ENCODE measurements around the gene PDE6D. TPM values are rescaled to one million over a fixed set of nuclear protein-coding genes. Genes with fewer than 3 reads are reported as not detected.
A peak's percentile ranks its signal among the peaks of the same experiment; 100 is the strongest.

The PDE6D gene
- total and polyA plus RNA-seq, 2 of the 4 experiments (the other 2 are of a cell fraction) = 13.8 to 24.7 TPM

GRCh38 chr2:231687133-231687852, 93.8 kb downstream of the PDE6D start:
- Histone ChIP-seq H3K4me3 (ENCODE audit: insufficient read depth, low read depth, low read length) (no peak overlapping the region), H3K9me1 (ENCODE audit: insufficient read depth, low read length) (no peaks in the 10 kb centered on the region), H4K5ac (ENCODE audit: low read depth, low read length) (no peak overlapping the region), H4K20me1 (ENCODE audit: insufficient read depth, low read length) (no peaks in the 10 kb centered on the region), H3K56ac (ENCODE audit: extremely low read depth, insufficient read depth, low read length) (no peak overlapping the region), H3K79me1 (ENCODE audit: low read depth in 1 of 2, low read length in 2 of 2) (no peaks in the 10 kb centered on the region), H2BK120ac (ENCODE audit: low read depth, low read length) (no peak overlapping the region), H2BK20ac (ENCODE audit: low read depth, low read length) (no peak overlapping the region), H2BK15ac (ENCODE audit: low read depth, low read length) (no peak overlapping the region), H2AK5ac (ENCODE audit: low read depth, low read length) (no peak overlapping the region), H4K91ac (ENCODE audit: insufficient read depth, low read depth, low read length) (no peak overlapping the region), H3K27ac (ENCODE audit: insufficient read depth, low read length) (no peak overlapping the region), H3K4me2 (ENCODE audit: low read depth, low read length) (no peak overlapping the region), H4K8ac (ENCODE audit: low read depth in 2 of 2, low read length in 2 of 2) (peak overlapping the region in 1 of 2 experiments; percentile 52; a peak in 1 of 4 replicates), H3K9ac (ENCODE audit: low read depth, low read length) (no peak overlapping the region), H3K27me3 (ENCODE audit: control insufficient read depth, insufficient read depth, low read length) (no peaks in the 10 kb centered on the region), H2AK9ac (replicated peaks; ENCODE audit: low read depth, low read length, poor library complexity) (no peak overlapping the region), H2BK5ac (ENCODE audit: low read depth, low read length, poor library complexity, severe bottlenecking) (no peak overlapping the region), H3K9me3 (ENCODE audit: control insufficient read depth, insufficient read depth, low read length) (no peaks in the 10 kb centered on the region), H3K4me1 (ENCODE audit: control insufficient read depth, insufficient read depth, low read length) (no peaks in the 10 kb centered on the region), H2AFZ (replicated peaks; ENCODE audit: low read length, poor library complexity) (peak overlapping the region; percentile 92), H3K23ac (ENCODE audit: low read depth, low read length) (no peak overlapping the region), H3K4ac (ENCODE audit: low read depth, low read length) (no peak overlapping the region), H3K18ac (ENCODE audit: low read depth, low read length) (no peak overlapping the region), H3K36me3 (ENCODE audit: control insufficient read depth, insufficient read depth, low read length) (no peaks in the 10 kb centered on the region), H3K14ac (replicated peaks; ENCODE audit: low read depth, low read length) (no peak overlapping the region)
- in situ Hi-C loops (cut with MboI; ENCODE audit: low sequenced_read_pairs) = no loop called here
- ChIA-PET POLR2A (ENCODE audit: unreplicated experiment) (no interaction called here), CTCF (interaction anchor here (2.0 kb wide), 1 partner anchor 28 kb away, joined by 7 read pairs; no protein-coding TSS in a partner anchor)
- dilution Hi-C loops (cut with HindIII; ENCODE audit: low sequenced_read_pairs, unreplicated experiment) = no loop called here
- intact Hi-C loops (cut with micrococcal nuclease) = no loop called here
- TF ChIP-seq, protein P1, sequence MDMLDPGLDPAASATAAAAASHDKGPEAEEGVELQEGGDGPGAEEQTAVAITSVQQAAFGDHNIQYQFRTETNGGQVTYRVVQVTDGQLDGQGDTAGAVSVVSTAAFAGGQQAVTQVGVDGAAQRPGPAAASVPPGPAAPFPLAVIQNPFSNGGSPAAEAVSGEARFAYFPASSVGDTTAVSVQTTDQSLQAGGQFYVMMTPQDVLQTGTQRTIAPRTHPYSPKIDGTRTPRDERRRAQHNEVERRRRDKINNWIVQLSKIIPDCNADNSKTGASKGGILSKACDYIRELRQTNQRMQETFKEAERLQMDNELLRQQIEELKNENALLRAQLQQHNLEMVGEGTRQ (IDR thresholded peaks at IDR 0.05; ENCODE audit: low read depth, low read length) = peak; percentile 53; the same call in 1 of the 2 replicates
- TF ChIP-seq CTCF (conservative IDR thresholded peaks at IDR 0.05; ENCODE audit: low read depth, low read length) = peak; percentile 53
- TF ChIP-seq FOS (IDR thresholded peaks at IDR 0.05; ENCODE audit: low read depth, low read length) = no peak
- TF ChIP-seq MAZ (IDR thresholded peaks at IDR 0.05; ENCODE audit: borderline replicate concordance, low read depth, low read length) = no peak; the same call in 1 of the 2 replicates
- no peak for TF ChIP-seq ELK1 (IDR thresholded peaks at IDR 0.05; ENCODE audit: borderline replicate concordance, low read depth, low read length)
- peak; percentile 40; the same call in 1 of the 2 replicates for TF ChIP-seq SMC3 (IDR thresholded peaks at IDR 0.05; ENCODE audit: low read depth, low read length)
- peak; percentile 45 for TF ChIP-seq RAD21 (IDR thresholded peaks at IDR 0.05; ENCODE audit: low read length)
- TF ChIP-seq NFE2L2 (IDR thresholded peaks at IDR 0.05; ENCODE audit: low read depth, low read length) = no peak
- no peak for TF ChIP-seq CEBPB (IDR thresholded peaks at IDR 0.05; ENCODE audit: low read depth, low read length)
- BruUV-seq (replicated peaks) = no TSS peak
- DNase-seq = no peak
- peak; percentile 94 for ATAC-seq (ENCODE audit: low read depth)
- WGBS, 2 experiments (ENCODE audit: extremely low coverage in 2 of 2, insufficient read length in 1 of 2) = 87% methylated on average over 3 of the region's 14 CpGs; no CpG with 5 or more reads in 1 of the 2 experiments

Measured in IMR-90 (cell line).